Measurements from ENCODE around the gene ARG2.

DNA sequence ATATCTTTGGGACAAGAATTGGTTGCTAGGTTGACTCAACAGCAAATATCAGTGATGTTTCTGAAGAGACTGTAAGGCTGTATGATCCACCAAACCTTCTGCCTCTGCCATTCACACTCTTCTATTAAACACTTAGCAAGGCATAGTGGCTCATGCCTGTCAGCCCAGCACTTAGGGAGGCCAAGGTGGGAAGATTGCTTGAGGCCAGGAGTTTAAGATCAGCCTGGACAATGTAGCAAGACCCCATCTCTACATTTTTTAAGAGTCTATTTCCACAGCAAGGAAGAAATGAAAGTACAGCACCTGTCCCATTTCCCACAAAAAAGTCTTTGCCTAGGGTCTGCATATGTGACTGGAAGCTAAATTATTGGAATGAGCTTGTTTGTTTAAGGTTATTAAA, 7.8 kb downstream of the ARG2 start:
- TF ChIP-seq EZH2 (IDR thresholded peaks at IDR 0.05; ENCODE audit: borderline replicate concordance, insufficient read depth, low read depth, low read length, poor library complexity, severe bottlenecking) = no peak
- TF ChIP-seq, protein P1, sequence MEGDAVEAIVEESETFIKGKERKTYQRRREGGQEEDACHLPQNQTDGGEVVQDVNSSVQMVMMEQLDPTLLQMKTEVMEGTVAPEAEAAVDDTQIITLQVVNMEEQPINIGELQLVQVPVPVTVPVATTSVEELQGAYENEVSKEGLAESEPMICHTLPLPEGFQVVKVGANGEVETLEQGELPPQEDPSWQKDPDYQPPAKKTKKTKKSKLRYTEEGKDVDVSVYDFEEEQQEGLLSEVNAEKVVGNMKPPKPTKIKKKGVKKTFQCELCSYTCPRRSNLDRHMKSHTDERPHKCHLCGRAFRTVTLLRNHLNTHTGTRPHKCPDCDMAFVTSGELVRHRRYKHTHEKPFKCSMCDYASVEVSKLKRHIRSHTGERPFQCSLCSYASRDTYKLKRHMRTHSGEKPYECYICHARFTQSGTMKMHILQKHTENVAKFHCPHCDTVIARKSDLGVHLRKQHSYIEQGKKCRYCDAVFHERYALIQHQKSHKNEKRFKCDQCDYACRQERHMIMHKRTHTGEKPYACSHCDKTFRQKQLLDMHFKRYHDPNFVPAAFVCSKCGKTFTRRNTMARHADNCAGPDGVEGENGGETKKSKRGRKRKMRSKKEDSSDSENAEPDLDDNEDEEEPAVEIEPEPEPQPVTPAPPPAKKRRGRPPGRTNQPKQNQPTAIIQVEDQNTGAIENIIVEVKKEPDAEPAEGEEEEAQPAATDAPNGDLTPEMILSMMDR (IDR thresholded peaks at IDR 0.05) = no peak

Measured in B cell (primary cell).